ENCODE measurements around the gene CDHR1.

Gene CDHR1

GRCh38 chr10:84175436-84175835 is 18.9 kb upstream of the CDHR1 start:
- H3K9ac ChIP-seq (ENCODE audit: low read length): no peak overlapping the region
- H2AFZ ChIP-seq (ENCODE audit: low read depth, low read length, severe bottlenecking): no peak overlapping the region
- H3K9me3 ChIP-seq (ENCODE audit: insufficient read depth, low read length): no peaks in the 10 kb centered on the region
- no peaks in the 10 kb centered on the region for H3K9me2 ChIP-seq (replicated peaks; ENCODE audit: insufficient read depth, low read length)
- TF ChIP-seq CTCF (IDR thresholded peaks at IDR 0.05; ENCODE audit: insufficient read depth, low read length, poor library complexity, severe bottlenecking): no peak
- no peak for TF ChIP-seq EZH2phosphoT487 (conservative IDR thresholded peaks at IDR 0.05; ENCODE audit: low read length)
- H3K79me2 ChIP-seq (ENCODE audit: insufficient read depth, low read length): no peaks in the 10 kb centered on the region
- H4K20me1 ChIP-seq (ENCODE audit: low read depth, low read length): no peaks in the 10 kb centered on the region
- no peak overlapping the region for H3K27ac ChIP-seq (ENCODE audit: low read depth, low read length)
- no peak overlapping the region for H3K4me3 ChIP-seq (ENCODE audit: insufficient read depth, low read length, poor library complexity, severe bottlenecking)
- H3K4me2 ChIP-seq (ENCODE audit: low read depth, low read length, poor library complexity, severe bottlenecking): no peak overlapping the region
- no peaks in the 10 kb centered on the region for H3K36me3 ChIP-seq (ENCODE audit: low read length)
- no peaks in the 10 kb centered on the region for H3K27me3 ChIP-seq (ENCODE audit: low read length)
- no peaks in the 10 kb centered on the region for H3F3A ChIP-seq (ENCODE audit: insufficient read depth)

GRCh38 chr10:84176351-84176750 is 18.0 kb upstream of the CDHR1 start:
- no peak for TF ChIP-seq CTCF (IDR thresholded peaks at IDR 0.05; ENCODE audit: insufficient read depth, low read length, poor library complexity, severe bottlenecking)
- no peak for TF ChIP-seq EZH2phosphoT487 (conservative IDR thresholded peaks at IDR 0.05; ENCODE audit: low read length)
- no peaks in the 10 kb centered on the region for H3K9me2 ChIP-seq (replicated peaks; ENCODE audit: insufficient read depth, low read length)

GRCh38 chr10:84176836-84177474 is 17.4 kb upstream of the CDHR1 start:
- Histone ChIP-seq H3K9me2 (replicated peaks; ENCODE audit: insufficient read depth, low read length) (no peaks in the 10 kb centered on the region), H3K79me2 (ENCODE audit: insufficient read depth, low read length) (no peaks in the 10 kb centered on the region), H3K27ac (ENCODE audit: low read depth, low read length) (no peak overlapping the region), H3K36me3 (ENCODE audit: low read length) (no peaks in the 10 kb centered on the region), H3K9me3 (ENCODE audit: insufficient read depth, low read length) (no peaks in the 10 kb centered on the region), H2AFZ (ENCODE audit: low read depth, low read length, severe bottlenecking) (no peak overlapping the region), H4K20me1 (ENCODE audit: low read depth, low read length) (no peaks in the 10 kb centered on the region), H3K4me3 (ENCODE audit: insufficient read depth, low read length, poor library complexity, severe bottlenecking) (no peak overlapping the region), H3F3A (ENCODE audit: insufficient read depth) (no peaks in the 10 kb centered on the region), H3K27me3 (ENCODE audit: low read length) (no peaks in the 10 kb centered on the region), H3K4me2 (ENCODE audit: low read depth, low read length, poor library complexity, severe bottlenecking) (no peak overlapping the region), H3K9ac (ENCODE audit: low read length) (no peak overlapping the region)
- TF ChIP-seq CTCF (IDR thresholded peaks at IDR 0.05; ENCODE audit: insufficient read depth, low read length, poor library complexity, severe bottlenecking) (no peak), EZH2phosphoT487 (conservative IDR thresholded peaks at IDR 0.05; ENCODE audit: low read length) (no peak)

More at GRCh38 chr10:84176351-84176750, 18.0 kb upstream of the CDHR1 start:
- Histone ChIP-seq H3K36me3 (ENCODE audit: low read length) (no peaks in the 10 kb centered on the region), H3F3A (ENCODE audit: insufficient read depth) (no peaks in the 10 kb centered on the region), H4K20me1 (ENCODE audit: low read depth, low read length) (no peaks in the 10 kb centered on the region), H2AFZ (ENCODE audit: low read depth, low read length, severe bottlenecking) (no peak overlapping the region), H3K4me3 (ENCODE audit: insufficient read depth, low read length, poor library complexity, severe bottlenecking) (no peak overlapping the region), H3K9ac (ENCODE audit: low read length) (no peak overlapping the region), H3K27ac (ENCODE audit: low read depth, low read length) (no peak overlapping the region), H3K27me3 (ENCODE audit: low read length) (no peaks in the 10 kb centered on the region), H3K79me2 (ENCODE audit: insufficient read depth, low read length) (no peaks in the 10 kb centered on the region), H3K9me3 (ENCODE audit: insufficient read depth, low read length) (no peaks in the 10 kb centered on the region), H3K4me2 (ENCODE audit: low read depth, low read length, poor library complexity, severe bottlenecking) (no peak overlapping the region)

Measured in SU-DHL-6 (cell line).